Measurements from ENCODE around the gene ETV4. TPM values are rescaled to one million over a fixed set of nuclear protein-coding genes. Genes with fewer than 3 reads are reported as not detected.

ETV4 gene
- total and polyA plus RNA-seq, 2 of the 13 experiments (the other 11 are each of a cell fraction or from before 2014, with no cell fraction given): 128 to 330 TPM

GRCh38 chr17:43578699-43579565, 32.8 kb upstream of the ETV4 start (continued):
- TF ChIP-seq MATR3 (CRISPR knock-in tag; IDR thresholded peaks at IDR 0.05): no peak
- TF ChIP-seq ZNF572 (CRISPR knock-in tag; IDR thresholded peaks at IDR 0.05): no peak
- TF ChIP-seq ZNF281 (CRISPR knock-in tag; IDR thresholded peaks at IDR 0.05; ENCODE audit: borderline replicate concordance): peak; percentile 69; the same call in 1 of the 2 replicates
- TF ChIP-seq ZNF7 (CRISPR knock-in tag; IDR thresholded peaks at IDR 0.05): no peak
- TF ChIP-seq JARID2 (CRISPR knock-in tag; IDR thresholded peaks at IDR 0.05; ENCODE audit: insufficient replicate concordance): no peak
- TF ChIP-seq ZC3H13 (CRISPR knock-in tag; IDR thresholded peaks at IDR 0.05): no peak
- no peak for TF ChIP-seq ZNF781 (CRISPR knock-in tag; IDR thresholded peaks at IDR 0.05; ENCODE audit: borderline replicate concordance, not compliant biosample characterization)
- no peak for TF ChIP-seq ATF7 (IDR thresholded peaks at IDR 0.05)
- TF ChIP-seq ATF7 (CRISPR knock-in tag; IDR thresholded peaks at IDR 0.05): no peak
- TF ChIP-seq STAT5B (CRISPR knock-in tag; IDR thresholded peaks at IDR 0.05): no peak
- no peak for TF ChIP-seq ZNF513 (CRISPR knock-in tag; conservative IDR thresholded peaks at IDR 0.05)
- no peak for TF ChIP-seq ZNF747 (CRISPR knock-in tag; IDR thresholded peaks at IDR 0.05; ENCODE audit: borderline replicate concordance)
- TF ChIP-seq CENPT (CRISPR knock-in tag; IDR thresholded peaks at IDR 0.05; ENCODE audit: low read depth): no peak
- no peak for TF ChIP-seq NFAT5 (CRISPR knock-in tag; IDR thresholded peaks at IDR 0.05)
- 0 out of 2 replicates have a peak, but pooled peaks have one; percentile 48 for TF ChIP-seq ISL2 (CRISPR knock-in tag; IDR thresholded peaks at IDR 0.05)
- TF ChIP-seq NFATC3 (CRISPR knock-in tag; IDR thresholded peaks at IDR 0.05): no peak
- no peak for TF ChIP-seq ZNF83 (CRISPR knock-in tag; IDR thresholded peaks at IDR 0.05; ENCODE audit: borderline replicate concordance)
- 0 out of 2 replicates have a peak, but pooled peaks have one; percentile 38 for TF ChIP-seq MXD4 (CRISPR knock-in tag; IDR thresholded peaks at IDR 0.05)
- TF ChIP-seq GABPB1 (CRISPR knock-in tag; IDR thresholded peaks at IDR 0.05): peak; percentile 17; the same call in 1 of the 2 replicates
